Measurements from ENCODE around the gene EZH1.

- no peak for TF ChIP-seq CTCF (conservative IDR thresholded peaks at IDR 0.05)
- no peak for TF ChIP-seq EZH2 (IDR thresholded peaks at IDR 0.05; ENCODE audit: low read depth)
Measured at GRCh38 chr17:42709561-42709960, 35.3 kb downstream of the EZH1 start.

Data from PC-9 (cell line).